ENCODE results near the gene CD40LG.

Gene CD40LG

DNA sequence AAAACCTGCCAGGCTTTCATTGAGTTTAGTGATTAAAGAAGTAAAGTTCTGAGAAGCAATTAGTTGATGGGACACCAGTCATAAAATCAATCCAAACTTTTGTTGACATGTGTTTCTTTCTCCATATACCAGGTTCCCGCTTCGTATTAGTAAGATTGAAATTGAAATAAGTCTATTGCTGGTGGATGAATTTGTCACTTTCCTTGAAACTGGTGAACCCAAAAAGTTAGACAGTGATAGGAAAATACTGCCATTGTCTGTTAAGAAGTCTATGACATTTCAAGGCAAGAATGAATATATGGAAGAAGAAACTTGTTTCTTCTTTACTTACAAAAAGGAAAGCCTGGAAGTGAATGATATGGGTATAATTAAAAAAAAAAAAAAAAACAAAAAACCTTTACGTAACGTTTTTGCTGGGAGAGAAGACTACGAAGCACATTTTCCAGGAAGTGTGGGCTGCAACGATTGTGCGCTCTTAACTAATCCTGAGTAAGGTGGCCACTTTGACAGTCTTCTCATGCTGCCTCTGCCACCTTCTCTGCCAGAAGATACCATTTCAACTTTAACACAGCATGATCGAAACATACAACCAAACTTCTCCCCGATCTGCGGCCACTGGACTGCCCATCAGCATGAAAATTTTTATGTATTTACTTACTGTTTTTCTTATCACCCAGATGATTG lies at the start of gene CD40LG:
CD40LG (plus strand) TSS at position 482 of the 684 bp plus-strand sequence; CDS start at position 573, 91 bp downstream.
- TF ChIP-seq EZH2 (IDR thresholded peaks at IDR 0.05; ENCODE audit: borderline replicate concordance, low read depth, low read length, severe bottlenecking), result no peak
- TF ChIP-seq, protein P1, sequence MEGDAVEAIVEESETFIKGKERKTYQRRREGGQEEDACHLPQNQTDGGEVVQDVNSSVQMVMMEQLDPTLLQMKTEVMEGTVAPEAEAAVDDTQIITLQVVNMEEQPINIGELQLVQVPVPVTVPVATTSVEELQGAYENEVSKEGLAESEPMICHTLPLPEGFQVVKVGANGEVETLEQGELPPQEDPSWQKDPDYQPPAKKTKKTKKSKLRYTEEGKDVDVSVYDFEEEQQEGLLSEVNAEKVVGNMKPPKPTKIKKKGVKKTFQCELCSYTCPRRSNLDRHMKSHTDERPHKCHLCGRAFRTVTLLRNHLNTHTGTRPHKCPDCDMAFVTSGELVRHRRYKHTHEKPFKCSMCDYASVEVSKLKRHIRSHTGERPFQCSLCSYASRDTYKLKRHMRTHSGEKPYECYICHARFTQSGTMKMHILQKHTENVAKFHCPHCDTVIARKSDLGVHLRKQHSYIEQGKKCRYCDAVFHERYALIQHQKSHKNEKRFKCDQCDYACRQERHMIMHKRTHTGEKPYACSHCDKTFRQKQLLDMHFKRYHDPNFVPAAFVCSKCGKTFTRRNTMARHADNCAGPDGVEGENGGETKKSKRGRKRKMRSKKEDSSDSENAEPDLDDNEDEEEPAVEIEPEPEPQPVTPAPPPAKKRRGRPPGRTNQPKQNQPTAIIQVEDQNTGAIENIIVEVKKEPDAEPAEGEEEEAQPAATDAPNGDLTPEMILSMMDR (IDR thresholded peaks at IDR 0.05; ENCODE audit: borderline replicate concordance, extremely low read depth, low read length, poor library complexity, severe bottlenecking), result no peak
- Histone ChIP-seq H3K27ac (ENCODE audit: low read length) (no peak within 1 kb of the TSS), H3K27me3 (ENCODE audit: insufficient read depth, low read length, poor library complexity) (no peaks in the 10 kb centered on the region), H3K4me1 (ENCODE audit: insufficient read depth, low read length) (peaks cover 9% of the 10 kb centered on the region), H3K9ac (ENCODE audit: low read depth, low read length) (no peak within 1 kb of the TSS), H3K36me3 (ENCODE audit: insufficient read depth, low read length) (no peaks in the 10 kb centered on the region), H3K4me2 (ENCODE audit: insufficient read depth, low read length) (no peak within 1 kb of the TSS), H3K79me2 (ENCODE audit: insufficient read depth, low read length) (no peaks in the 10 kb centered on the region), H3K4me3 (ENCODE audit: low read depth in 1 of 2, low read length in 2 of 2) (no peak within 1 kb of the TSS), H3K9me3 (ENCODE audit: insufficient read depth, low read length, severe bottlenecking) (no peaks in the 10 kb centered on the region), H4K20me1 (ENCODE audit: insufficient read depth, low read length) (no peaks in the 10 kb centered on the region), H2AFZ (ENCODE audit: low read depth, low read length) (no peak within 1 kb of the TSS)
- DNase-seq, result no peak
- no peak for ATAC-seq (ENCODE audit: insufficient read depth, low read depth)

DNA sequence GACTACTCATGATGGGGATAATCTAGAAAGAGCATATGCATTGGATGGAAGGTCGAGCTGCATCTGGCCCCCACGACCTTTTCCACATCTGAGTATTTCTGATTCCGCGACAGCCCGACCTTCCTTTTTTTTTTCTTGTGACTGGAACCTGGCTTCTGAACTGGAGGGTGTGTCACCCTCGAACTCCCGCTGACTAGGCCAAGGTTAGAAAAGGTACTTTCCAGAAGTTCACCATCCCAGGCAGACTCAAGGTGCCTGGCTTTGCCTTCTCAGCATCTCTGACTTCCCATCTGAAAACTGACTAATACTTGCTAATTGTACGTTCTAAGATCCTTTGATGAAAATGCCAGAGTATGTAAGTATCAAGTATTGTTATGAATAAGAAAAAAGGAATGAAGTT lies 49.3 kb upstream of the CD40LG start:
- Histone ChIP-seq H3K9me3 (ENCODE audit: insufficient read depth, low read length, severe bottlenecking) (no peaks in the 10 kb centered on the region), H3K27me3 (ENCODE audit: insufficient read depth, low read length, poor library complexity) (no peaks in the 10 kb centered on the region), H3K4me1 (ENCODE audit: insufficient read depth, low read length) (no peaks in the 10 kb centered on the region), H3K9ac (ENCODE audit: low read depth, low read length) (no peak overlapping the region), H3K36me3 (ENCODE audit: insufficient read depth, low read length) (no peaks in the 10 kb centered on the region), H4K20me1 (ENCODE audit: insufficient read depth, low read length) (no peaks in the 10 kb centered on the region), H3K4me3 (ENCODE audit: low read depth in 1 of 2, low read length in 2 of 2) (no peak overlapping the region), H3K79me2 (ENCODE audit: insufficient read depth, low read length) (no peaks in the 10 kb centered on the region), H3K27ac (ENCODE audit: low read length) (no peak overlapping the region), H3K4me2 (ENCODE audit: insufficient read depth, low read length) (no peak overlapping the region), H2AFZ (ENCODE audit: low read depth, low read length) (no peak overlapping the region)
- ATAC-seq (ENCODE audit: insufficient read depth, low read depth), result no peak
- TF ChIP-seq, protein P1 (IDR thresholded peaks at IDR 0.05; ENCODE audit: borderline replicate concordance, extremely low read depth, low read length, poor library complexity, severe bottlenecking), result no peak
- no peak for TF ChIP-seq EZH2 (IDR thresholded peaks at IDR 0.05; ENCODE audit: borderline replicate concordance, low read depth, low read length, severe bottlenecking)
- no peak for DNase-seq

DNA sequence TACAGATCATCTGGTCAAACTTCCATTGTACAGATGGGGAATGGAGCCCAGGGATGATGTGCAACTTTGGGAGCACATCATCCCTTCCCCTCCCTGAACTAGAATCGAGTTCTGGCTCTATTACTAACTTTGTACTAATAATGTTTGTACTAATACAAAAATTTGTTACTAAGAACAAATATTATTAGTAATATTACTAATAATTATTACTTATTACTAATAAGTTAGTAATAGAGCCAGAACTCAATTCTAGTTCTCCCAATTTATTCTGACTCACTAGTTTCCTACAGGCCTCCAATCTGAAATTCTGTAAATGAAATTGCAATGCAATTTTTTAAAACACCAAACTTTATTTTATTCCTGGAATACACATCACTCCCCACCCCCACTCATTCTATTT lies 47.9 kb upstream of the CD40LG start:
- Histone ChIP-seq H3K27me3 (ENCODE audit: insufficient read depth, low read length, poor library complexity) (no peaks in the 10 kb centered on the region), H3K27ac (ENCODE audit: low read length) (no peak overlapping the region), H3K4me1 (ENCODE audit: insufficient read depth, low read length) (no peaks in the 10 kb centered on the region), H2AFZ (ENCODE audit: low read depth, low read length) (no peak overlapping the region), H3K9me3 (ENCODE audit: insufficient read depth, low read length, severe bottlenecking) (no peaks in the 10 kb centered on the region), H3K4me2 (ENCODE audit: insufficient read depth, low read length) (no peak overlapping the region), H3K9ac (ENCODE audit: low read depth, low read length) (no peak overlapping the region), H4K20me1 (ENCODE audit: insufficient read depth, low read length) (no peaks in the 10 kb centered on the region), H3K36me3 (ENCODE audit: insufficient read depth, low read length) (no peaks in the 10 kb centered on the region), H3K79me2 (ENCODE audit: insufficient read depth, low read length) (no peaks in the 10 kb centered on the region), H3K4me3 (ENCODE audit: low read depth in 1 of 2, low read length in 2 of 2) (no peak overlapping the region)
- no peak for DNase-seq
- ATAC-seq (ENCODE audit: insufficient read depth, low read depth), result no peak
- TF ChIP-seq, protein P1 (IDR thresholded peaks at IDR 0.05; ENCODE audit: borderline replicate concordance, extremely low read depth, low read length, poor library complexity, severe bottlenecking), result no peak
- TF ChIP-seq EZH2 (IDR thresholded peaks at IDR 0.05; ENCODE audit: borderline replicate concordance, low read depth, low read length, severe bottlenecking), result no peak

All from DND-41 (cell line).